Panc1 (cell line): ENCODE results near the gene ZNF831. TPM values are rescaled to one million over a fixed set of nuclear protein-coding genes. Genes with fewer than 3 reads are reported as not detected.

Experiments
- ATAC-seq: fragments of 200-7000 bp; cut with Tn5 transposase; 2 replicates; pipeline ENCODE4 v1.9.1; 2020; ENCODE audit warnings: mild to moderate bottlenecking, moderate library complexity
- BruUV-seq: library from RNA; stranded (reverse); fragments of 400-500 nt; replicated peaks from 2 replicates; lab custom pipeline; 2021; lab: Mats Ljungman, UMichigan
- CTCF ChIA-PET: fragments of 300-600 bp; sonication (Branson Sonifier 250); formaldehyde crosslinking; loops from one replicate; lab custom pipeline; 2022; ENCODE audit warnings: antibody characterized with exemption; lab: Charles Lee
- POLR2A ChIA-PET: fragments of 300-600 bp; sonication (Branson Sonifier 250); formaldehyde crosslinking; loops from one replicate; lab custom pipeline; 2022; ENCODE audit warnings: antibody characterized with exemption; lab: Charles Lee
- DNase-seq: peaks from one replicate; pipeline ENCODE4 v3.0.0-alpha.2; 2010; ENCODE audit warnings: low read depth, low spot score
- H3K27ac ChIP-seq: 2 replicates; pipeline ENCODE4 v1.5.1; 2011; ENCODE audit warnings: mild to moderate bottlenecking, low read length, inconsistent platforms
- H3K27me3 ChIP-seq: fragments of 200-500 bp; sonication (Bioruptor generic); 2 replicates; pipeline ENCODE4 v1.6.0; 2014; ENCODE audit warnings: low read length, inconsistent platforms; ENCODE audit not compliant: control insufficient read depth, insufficient read depth
- H3K36me3 ChIP-seq: fragments of 200-500 bp; sonication (Bioruptor generic); 2 replicates; pipeline ENCODE4 v1.5.1; 2014; ENCODE audit warnings: inconsistent platforms, mild to moderate bottlenecking, low read length, moderate library complexity; ENCODE audit not compliant: control insufficient read depth, insufficient read depth
- H3K4me1 ChIP-seq: 2 replicates; pipeline ENCODE4 v1.5.1; 2011; ENCODE audit warnings: inconsistent platforms, mild to moderate bottlenecking, low read length, moderate library complexity; ENCODE audit not compliant: control insufficient read depth, insufficient read depth
- H3K4me3 ChIP-seq, 2 experiments: 2 replicates each; pipeline ENCODE4 v1.5.1; 2011 to 2012; ENCODE audit warnings: low read depth in 2 of 2, low read length in 2 of 2, mild to moderate bottlenecking in 2 of 2, inconsistent platforms in 1 of 2, moderate library complexity in 1 of 2
- H3K9me3 ChIP-seq: fragments of 200-500 bp; sonication (Bioruptor generic); 2 replicates; pipeline ENCODE4 v1.5.1; 2014; ENCODE audit warnings: low read depth, mild to moderate bottlenecking, inconsistent platforms, low read length, moderate library complexity; ENCODE audit not compliant: control insufficient read depth, insufficient read depth
- CTCF ChIP-seq: fragments of 450-650 bp; IDR thresholded peaks from 2 replicates; pipeline ENCODE4 v1.5.1; 2017; ENCODE audit warnings: mild to moderate bottlenecking
- POLR2AphosphoS5 ChIP-seq: IDR thresholded peaks from 2 replicates; pipeline ENCODE4 v1.6.1; 2012; ENCODE audit warnings: mild to moderate bottlenecking, low read depth, low read length, moderate library complexity
- REST ChIP-seq, 2 experiments: IDR thresholded peaks; 2 replicates each; pipeline ENCODE4 v1.6.1; 2011 to 2012; ENCODE audit warnings: low read depth in 2 of 2, control low read depth in 1 of 2, low read length in 1 of 2, mild to moderate bottlenecking in 1 of 2, moderate library complexity in 1 of 2; ENCODE audit not compliant: insufficient read depth in 1 of 2
- SIN3A ChIP-seq: IDR thresholded peaks from 2 replicates; pipeline ENCODE4 v1.6.1; 2012; ENCODE audit warnings: low read depth, mild to moderate bottlenecking, low read length, moderate library complexity, borderline replicate concordance; ENCODE audit not compliant: insufficient read depth
- TCF7L2 ChIP-seq: IDR thresholded peaks from 2 replicates; pipeline ENCODE4 v1.6.1; 2011; ENCODE audit warnings: mild to moderate bottlenecking, low read depth, low read length, inconsistent platforms
- in situ Hi-C: cut with HindIII; loops from 2 replicates; pipeline ENCODE4 v1.10.0; 2016; ENCODE audit warnings: low sequenced_read_pairs, low pct_unique_long_range_greater_than_20kb
- intact Hi-C: fragments of 100-400 bp; cut with micrococcal nuclease; formaldehyde crosslinking; loops from one replicate; pipeline ENCODE4 v1.10.0; 2022; ENCODE audit not compliant: unreplicated experiment
- total RNA-seq: library from RNA; stranded (reverse); gene quantifications from one replicate; pipeline ENCODE4 v1.2.1, GENCODE V29; 2021; ENCODE audit not compliant: unreplicated experiment

ZNF831 gene
- total RNA-seq, 1 experiment from 2014 or later, result 0.03 TPM

- Histone ChIP-seq H3K4me3 (no peak overlapping the region), H3K27me3 (peaks cover 43% of the 10 kb centered on the region), H3K27ac (no peak overlapping the region), H3K9me3 (peaks cover 5% of the 10 kb centered on the region; the same call in 1 of the 2 replicates), H3K36me3 (no peaks in the 10 kb centered on the region), H3K4me1 (no peaks in the 10 kb centered on the region)
- DNase-seq, result no peak
- intact Hi-C loops (no loop called here), in situ Hi-C loops (no loop called here)
- no peak for TF ChIP-seq REST (IDR thresholded peaks at IDR 0.05; ENCODE audit: insufficient read depth in 1 of 2, low read depth in 2 of 2, low read length in 1 of 2)
- no peak for ATAC-seq
- ChIA-PET POLR2A (no interaction called here), CTCF (no interaction called here)
- no TSS peak for BruUV-seq
Measured at GRCh38 chr20:59247731-59248684, 84.4 kb downstream of the ZNF831 start.

DNA sequence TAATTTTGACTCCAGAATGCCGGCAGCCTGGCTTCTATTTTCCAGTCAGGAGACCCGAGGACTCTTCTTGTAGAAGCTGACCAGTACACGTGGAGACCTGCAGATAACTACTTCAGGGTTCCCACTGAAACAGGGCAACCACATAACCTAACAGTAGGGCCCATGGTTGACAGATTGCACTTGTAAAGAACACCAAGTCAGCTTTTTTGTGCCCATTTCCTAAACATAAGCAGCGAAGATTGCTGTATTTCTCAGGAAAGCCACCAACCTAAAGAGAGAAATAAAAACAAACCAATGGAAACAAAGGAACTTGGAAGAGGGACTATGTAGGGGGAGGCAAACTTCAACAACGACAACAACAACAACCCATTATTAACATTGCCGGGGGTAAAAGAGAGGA, 86.7 kb downstream of the ZNF831 start:
- no TSS peak for BruUV-seq
- Histone ChIP-seq H3K9me3 (peaks cover 5% of the 10 kb centered on the region; the same call in 1 of the 2 replicates), H3K36me3 (no peaks in the 10 kb centered on the region), H3K4me3 (no peak overlapping the region), H3K27me3 (peaks cover 32% of the 10 kb centered on the region), H3K4me1 (no peaks in the 10 kb centered on the region), H3K27ac (no peak overlapping the region)
- CTCF ChIA-PET, result no interaction called here
- in situ Hi-C loops, result no loop called here
- TF ChIP-seq POLR2AphosphoS5 (no peak), SIN3A (no peak), TCF7L2 (no peak), CTCF (no peak), REST (IDR thresholded peaks at IDR 0.05; ENCODE audit: insufficient read depth in 1 of 2, low read depth in 2 of 2, low read length in 1 of 2) (no peak)
- ATAC-seq, result no peak
- intact Hi-C loops, result no loop called here
- POLR2A ChIA-PET, result no interaction called here
- DNase-seq, result no peak
